Stimulated activated naive CD8-positive, alpha-beta T cell treated with anti-CD3 and anti-CD28 coated beads, Interleukin-15, Interleukin-2, amounts not matched to agents 100 ng/mL and 50 ng/mL, for 24 hours (primary cell): ENCODE measurements around the gene TPX2.

ENCODE experiments used
- H3K27ac Mint-ChIP-seq: one replicate; pipeline ENCODE4 v1.8.0; 2021; ENCODE audit warnings: mild to moderate bottlenecking, mixed read lengths
- H3K27me3 Mint-ChIP-seq: one replicate; pipeline ENCODE4 v1.8.0; 2021; ENCODE audit warnings: mixed read lengths
- H3K36me3 Mint-ChIP-seq: one replicate; pipeline ENCODE4 v1.8.0; 2021; ENCODE audit warnings: low read depth, mixed read lengths
- H3K4me1 Mint-ChIP-seq: one replicate; pipeline ENCODE4 v1.8.0; 2021; ENCODE audit warnings: low read depth, mixed read lengths
- H3K4me3 Mint-ChIP-seq: one replicate; pipeline ENCODE4 v1.8.0; 2021; ENCODE audit warnings: mild to moderate bottlenecking, mixed read lengths
- H3K9me3 Mint-ChIP-seq: one replicate; pipeline ENCODE4 v1.8.0; 2021; ENCODE audit warnings: mixed read lengths

Gene TPX2

GRCh38 chr20:31738729-31739549 is at the start of gene TPX2:
TSS of gene TPX2 (plus strand) at chr20:31739290. CDS start at chr20:31757477, 18,187 bp downstream.
- Mint-ChIP-seq H3K4me1 (no peaks in the 10 kb centered on the region), H3K9me3 (no peaks in the 10 kb centered on the region), H3K27me3 (no peaks in the 10 kb centered on the region), H3K4me3 (no peak within 1 kb of the TSS), H3K27ac (no peak within 1 kb of the TSS), H3K36me3 (peaks cover 7% of the 10 kb centered on the region)

DNA sequence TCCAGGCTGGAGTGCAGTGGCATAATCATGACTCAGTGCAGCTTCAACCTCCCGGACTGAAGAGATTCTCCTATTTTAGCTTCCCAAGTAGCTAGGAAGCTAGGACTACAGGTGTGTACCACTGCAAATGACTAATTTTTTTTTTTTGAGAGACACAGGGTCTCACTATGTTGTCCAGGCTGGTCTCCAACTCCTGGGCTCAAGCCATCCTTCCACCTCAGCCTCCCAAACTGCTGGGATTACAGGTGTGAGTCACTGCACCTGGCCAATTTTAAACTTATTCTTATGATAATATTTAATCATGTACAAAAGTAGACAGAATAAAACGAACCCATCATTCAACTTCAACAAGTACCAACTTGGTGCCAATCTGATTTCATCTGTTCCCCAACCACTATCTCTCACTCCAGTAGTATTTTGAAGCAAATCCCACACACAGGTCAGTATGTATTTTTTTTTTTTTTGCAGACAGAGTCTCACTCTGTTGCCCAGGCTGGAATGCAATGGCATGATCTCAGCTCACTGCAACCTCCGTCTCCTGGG is 48.9 kb upstream of the TPX2 start:
- Mint-ChIP-seq H3K27me3 (no peaks in the 10 kb centered on the region), H3K4me1 (peaks cover 89% of the 10 kb centered on the region), H3K27ac (peak overlapping the region; percentile 80), H3K9me3 (no peaks in the 10 kb centered on the region), H3K36me3 (peaks cover 76% of the 10 kb centered on the region), H3K4me3 (peak overlapping the region; percentile 38)

DNA sequence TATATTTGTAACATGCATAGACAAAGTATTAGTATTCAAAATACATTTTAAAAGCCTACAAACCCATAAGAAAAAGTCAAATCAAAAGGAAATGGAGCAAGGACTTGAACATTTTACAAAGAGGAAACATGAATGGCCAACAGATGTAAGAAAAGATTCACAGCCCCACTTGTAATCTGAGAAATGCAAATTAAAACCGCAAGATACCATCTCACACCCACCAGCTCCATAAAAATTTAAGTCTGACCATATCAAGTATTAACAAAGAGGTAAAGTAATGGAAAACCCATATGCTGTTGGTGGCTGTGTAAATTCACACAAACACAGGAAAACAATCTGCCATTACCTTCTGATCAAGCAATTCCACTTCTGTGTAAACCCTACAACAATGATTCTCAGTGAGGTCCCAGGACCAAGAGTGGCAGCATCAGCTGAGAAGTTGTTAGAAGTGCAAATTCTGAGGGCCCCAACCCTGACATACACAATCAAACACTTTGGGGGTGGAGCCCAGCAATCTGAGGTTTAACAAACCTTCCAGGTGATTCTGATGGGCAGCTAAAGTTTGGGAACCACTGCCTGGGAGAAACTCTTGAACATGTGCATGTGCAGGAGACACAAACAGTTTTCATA is 47.3 kb upstream of the TPX2 start:
- H3K36me3 Mint-ChIP-seq = peaks cover 74% of the 10 kb centered on the region
- H3K4me1 Mint-ChIP-seq = peaks cover 88% of the 10 kb centered on the region
- H3K27me3 Mint-ChIP-seq = no peaks in the 10 kb centered on the region
- no peaks in the 10 kb centered on the region for H3K9me3 Mint-ChIP-seq
- H3K27ac Mint-ChIP-seq = peak overlapping the region; percentile 79
- peak overlapping the region; percentile 45 for H3K4me3 Mint-ChIP-seq

GRCh38 chr20:31693402-31693801 is 45.7 kb upstream of the TPX2 start:
- no peaks in the 10 kb centered on the region for H3K9me3 Mint-ChIP-seq
- peaks cover 68% of the 10 kb centered on the region for H3K36me3 Mint-ChIP-seq
- no peak overlapping the region for H3K4me3 Mint-ChIP-seq
- peaks cover 86% of the 10 kb centered on the region for H3K4me1 Mint-ChIP-seq
- peak overlapping the region; percentile 45 for H3K27ac Mint-ChIP-seq
- no peaks in the 10 kb centered on the region for H3K27me3 Mint-ChIP-seq

- peak overlapping the region; percentile 64 for H3K27ac Mint-ChIP-seq
- peaks cover 86% of the 10 kb centered on the region for H3K4me1 Mint-ChIP-seq
These were observed 45.0 kb upstream of the TPX2 start for GRCh38 chr20:31693987-31694661.

DNA sequence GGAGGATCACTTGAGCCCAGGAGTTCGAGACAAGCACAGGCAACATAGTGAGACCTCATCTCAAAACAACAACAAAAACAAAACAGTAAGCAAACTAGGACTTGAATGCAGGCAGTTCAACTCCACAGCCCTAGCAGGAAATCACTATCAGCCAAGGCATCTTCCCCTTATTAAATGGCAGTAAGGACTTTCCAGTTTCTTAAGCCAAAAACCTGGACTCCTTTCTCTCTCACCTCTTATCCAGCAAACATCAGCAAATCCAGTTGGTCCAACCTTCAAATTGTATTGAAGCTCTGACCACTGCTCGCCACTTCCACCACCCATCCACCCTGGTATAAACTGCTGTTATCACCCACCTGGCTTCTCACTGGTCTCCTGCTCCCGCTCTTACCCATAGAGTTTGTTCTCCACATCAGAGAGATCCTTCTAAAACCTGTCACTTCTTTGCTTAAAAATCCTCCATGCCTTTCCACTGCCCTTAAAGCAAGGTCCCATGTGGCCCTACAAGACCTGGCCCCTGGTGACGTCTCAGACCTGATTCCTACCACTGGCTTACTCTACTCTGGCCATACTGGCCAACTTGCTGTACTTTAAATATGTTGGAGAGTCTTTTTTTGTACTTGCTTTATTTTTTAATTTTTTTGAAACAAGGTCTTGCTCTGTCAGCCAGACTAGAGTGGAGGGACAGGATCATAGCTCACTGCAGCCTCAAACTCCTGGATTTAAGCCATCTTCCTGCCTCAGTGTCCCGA is 44.1 kb upstream of the TPX2 start:
- H3K27ac Mint-ChIP-seq = peak overlapping the region; percentile 64
- no peaks in the 10 kb centered on the region for H3K27me3 Mint-ChIP-seq
- H3K4me1 Mint-ChIP-seq = peaks cover 87% of the 10 kb centered on the region
- no peak overlapping the region for H3K4me3 Mint-ChIP-seq
- H3K9me3 Mint-ChIP-seq = no peaks in the 10 kb centered on the region
- H3K36me3 Mint-ChIP-seq = peaks cover 70% of the 10 kb centered on the region

More at GRCh38 chr20:31693987-31694661, 45.0 kb upstream of the TPX2 start:
- peaks cover 69% of the 10 kb centered on the region for H3K36me3 Mint-ChIP-seq
- no peaks in the 10 kb centered on the region for H3K9me3 Mint-ChIP-seq
- no peak overlapping the region for H3K4me3 Mint-ChIP-seq
- no peaks in the 10 kb centered on the region for H3K27me3 Mint-ChIP-seq

DNA sequence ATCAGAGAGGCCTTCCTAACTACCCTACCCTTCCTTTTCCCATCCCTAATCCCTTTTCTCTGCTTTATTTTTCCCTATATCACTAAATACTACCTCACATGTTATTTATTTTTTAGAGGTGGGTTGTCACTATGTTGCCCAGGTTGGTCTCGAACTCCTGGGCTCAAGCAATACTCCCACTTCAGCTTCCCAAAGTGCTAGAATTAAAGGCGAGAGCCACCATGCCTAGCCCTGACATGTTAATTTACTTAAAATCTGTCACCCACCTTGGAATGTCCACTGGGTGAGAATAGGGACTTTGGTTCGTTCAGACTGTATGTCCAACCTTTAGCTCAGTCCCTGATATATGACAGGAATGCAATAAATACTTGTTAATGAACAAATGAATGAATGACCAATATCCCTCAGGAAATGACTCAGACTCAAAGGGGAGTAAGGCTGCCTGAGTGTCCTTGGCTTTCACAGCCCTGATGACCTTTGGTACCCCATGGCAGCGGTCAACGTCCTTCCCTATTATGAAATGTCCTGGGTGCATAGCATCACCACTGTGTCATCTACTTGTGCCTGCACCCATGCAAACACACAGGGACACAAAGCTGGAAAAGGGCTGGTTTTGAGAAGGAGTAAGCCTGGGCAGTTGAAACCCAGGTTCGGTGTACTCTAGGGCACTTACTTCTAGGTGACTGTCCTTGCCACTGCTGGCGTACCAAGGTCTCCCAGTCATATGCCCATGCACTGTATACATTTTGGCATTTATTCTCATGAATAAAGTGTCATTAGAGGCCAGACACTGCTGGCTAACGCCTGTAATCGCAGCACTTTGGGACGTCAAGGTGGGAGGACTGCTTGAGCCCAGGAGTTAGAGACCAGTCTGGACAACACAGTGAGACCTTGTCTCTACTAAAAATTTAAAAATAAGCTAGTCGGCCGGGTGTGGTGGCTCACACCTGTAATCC is 43.0 kb upstream of the TPX2 start:
- Mint-ChIP-seq H3K4me3 (no peak overlapping the region), H3K27me3 (no peaks in the 10 kb centered on the region), H3K36me3 (peaks cover 70% of the 10 kb centered on the region), H3K9me3 (no peaks in the 10 kb centered on the region), H3K4me1 (peaks cover 91% of the 10 kb centered on the region), H3K27ac (peak overlapping the region; percentile 61)

- no peak overlapping the region for H3K4me3 Mint-ChIP-seq
- H3K27me3 Mint-ChIP-seq = no peaks in the 10 kb centered on the region
- peak overlapping the region; percentile 73 for H3K27ac Mint-ChIP-seq
- peaks cover 69% of the 10 kb centered on the region for H3K36me3 Mint-ChIP-seq
- peaks cover 84% of the 10 kb centered on the region for H3K4me1 Mint-ChIP-seq
- H3K9me3 Mint-ChIP-seq = no peaks in the 10 kb centered on the region
These were observed 40.8 kb upstream of the TPX2 start for GRCh38 chr20:31698243-31698802.

GRCh38 chr20:31698803-31699718 is 40.0 kb upstream of the TPX2 start:
- Mint-ChIP-seq H3K9me3 (no peaks in the 10 kb centered on the region), H3K4me1 (peaks cover 77% of the 10 kb centered on the region), H3K4me3 (peak overlapping the region; percentile 52), H3K36me3 (peaks cover 69% of the 10 kb centered on the region), H3K27me3 (no peaks in the 10 kb centered on the region), H3K27ac (peak overlapping the region; percentile 73)

GRCh38 chr20:31699801-31700728 is 39.0 kb upstream of the TPX2 start:
- Mint-ChIP-seq H3K27me3 (no peaks in the 10 kb centered on the region), H3K4me3 (peak overlapping the region; percentile 25), H3K4me1 (peaks cover 76% of the 10 kb centered on the region), H3K36me3 (peaks cover 70% of the 10 kb centered on the region), H3K27ac (peak overlapping the region; percentile 73), H3K9me3 (no peaks in the 10 kb centered on the region)

GRCh38 chr20:31700747-31701146 is 38.3 kb upstream of the TPX2 start:
- Mint-ChIP-seq H3K27me3 (no peaks in the 10 kb centered on the region), H3K4me3 (peak overlapping the region; percentile 25), H3K27ac (peak overlapping the region; percentile 62), H3K9me3 (no peaks in the 10 kb centered on the region), H3K36me3 (peaks cover 69% of the 10 kb centered on the region), H3K4me1 (peaks cover 76% of the 10 kb centered on the region)

- Mint-ChIP-seq H3K27me3 (no peaks in the 10 kb centered on the region), H3K9me3 (no peaks in the 10 kb centered on the region), H3K4me1 (peaks cover 77% of the 10 kb centered on the region), H3K36me3 (peaks cover 69% of the 10 kb centered on the region), H3K27ac (peak overlapping the region; percentile 75), H3K4me3 (peak overlapping the region; percentile 24)
These were observed 37.5 kb upstream of the TPX2 start for GRCh38 chr20:31701591-31701990.
